BE2C (cell line): ENCODE measurements around the gene FAM13A.

ENCODE experiments used
- DNase-seq: peaks from one replicate; pipeline ENCODE4 v3.0.0-alpha.2; 2020
- H3K27me3 ChIP-seq: fragments of 250-450 bp; sonication (Bioruptor Pico); 2 replicates; pipeline ENCODE4 v1.5.1; 2020; ENCODE audit warnings: mild to moderate bottlenecking
- H3K36me3 ChIP-seq: fragments of 250-450 bp; sonication (Bioruptor Pico); 2 replicates; pipeline ENCODE4 v1.5.1; 2020; ENCODE audit warnings: mild to moderate bottlenecking
- H3K4me1 ChIP-seq: fragments of 250-450 bp; sonication (Bioruptor Pico); 2 replicates; pipeline ENCODE4 v1.5.1; 2020
- H3K4me3 ChIP-seq: 2 replicates; pipeline ENCODE4 v1.5.1; 2011; ENCODE audit warnings: low read depth, low read length
- H3K9me3 ChIP-seq: fragments of 250-450 bp; sonication (Bioruptor Pico); 2 replicates; pipeline ENCODE4 v1.5.1; 2020
- TF ChIP-seq, protein P1 (sequence below): IDR thresholded peaks from 2 replicates; pipeline ENCODE4 v1.5.1; 2012; ENCODE audit warnings: mild to moderate bottlenecking, low read depth, low read length

FAM13A gene

DNA sequence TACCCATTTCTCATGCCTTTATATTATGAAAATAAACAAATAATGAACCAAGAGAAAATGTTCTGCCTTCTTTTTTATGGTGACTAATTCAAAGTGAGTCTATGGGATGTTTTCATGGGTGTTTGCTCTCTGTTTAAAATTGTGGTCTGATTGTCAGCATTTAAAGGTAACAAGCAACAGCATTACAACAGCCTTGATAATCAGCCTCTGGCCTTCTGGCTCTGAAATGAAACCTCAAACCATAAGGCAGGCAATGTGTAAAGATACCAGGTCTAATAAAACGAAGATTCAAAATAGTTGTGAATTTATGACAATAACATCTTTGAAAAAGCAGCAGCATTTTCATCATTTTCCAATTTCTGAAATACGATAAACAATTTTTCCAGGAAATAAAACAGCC lies 63.7 kb downstream of the FAM13A start:
- peaks cover 7% of the 10 kb centered on the region for H3K4me1 ChIP-seq
- H3K36me3 ChIP-seq = peaks cover 6% of the 10 kb centered on the region; the same call in 1 of the 2 replicates
- TF ChIP-seq, protein P1, sequence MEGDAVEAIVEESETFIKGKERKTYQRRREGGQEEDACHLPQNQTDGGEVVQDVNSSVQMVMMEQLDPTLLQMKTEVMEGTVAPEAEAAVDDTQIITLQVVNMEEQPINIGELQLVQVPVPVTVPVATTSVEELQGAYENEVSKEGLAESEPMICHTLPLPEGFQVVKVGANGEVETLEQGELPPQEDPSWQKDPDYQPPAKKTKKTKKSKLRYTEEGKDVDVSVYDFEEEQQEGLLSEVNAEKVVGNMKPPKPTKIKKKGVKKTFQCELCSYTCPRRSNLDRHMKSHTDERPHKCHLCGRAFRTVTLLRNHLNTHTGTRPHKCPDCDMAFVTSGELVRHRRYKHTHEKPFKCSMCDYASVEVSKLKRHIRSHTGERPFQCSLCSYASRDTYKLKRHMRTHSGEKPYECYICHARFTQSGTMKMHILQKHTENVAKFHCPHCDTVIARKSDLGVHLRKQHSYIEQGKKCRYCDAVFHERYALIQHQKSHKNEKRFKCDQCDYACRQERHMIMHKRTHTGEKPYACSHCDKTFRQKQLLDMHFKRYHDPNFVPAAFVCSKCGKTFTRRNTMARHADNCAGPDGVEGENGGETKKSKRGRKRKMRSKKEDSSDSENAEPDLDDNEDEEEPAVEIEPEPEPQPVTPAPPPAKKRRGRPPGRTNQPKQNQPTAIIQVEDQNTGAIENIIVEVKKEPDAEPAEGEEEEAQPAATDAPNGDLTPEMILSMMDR = no peak
- DNase-seq = no peak
- no peaks in the 10 kb centered on the region for H3K27me3 ChIP-seq
- no peaks in the 10 kb centered on the region for H3K9me3 ChIP-seq
- no peak overlapping the region for H3K4me3 ChIP-seq

DNA sequence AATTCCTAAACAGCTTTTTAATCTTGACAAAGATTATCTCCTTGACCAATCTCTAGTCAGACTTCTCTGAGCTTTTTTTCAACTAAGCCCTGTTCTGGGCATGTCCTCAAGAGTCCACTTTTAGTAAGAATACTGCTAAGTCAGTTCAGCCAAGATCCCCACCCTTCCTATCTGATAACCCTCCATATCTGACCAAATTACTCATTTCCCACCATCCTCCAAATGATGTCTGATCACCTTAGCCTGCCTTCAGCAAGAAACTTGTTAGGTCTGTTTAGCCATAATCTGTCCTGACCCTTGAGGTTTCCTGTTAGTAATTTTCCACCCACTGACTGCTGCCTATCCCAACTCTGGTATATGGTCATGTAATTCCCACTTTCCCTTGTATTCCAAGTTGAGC lies 65.2 kb downstream of the FAM13A start:
- peaks cover 6% of the 10 kb centered on the region; the same call in 1 of the 2 replicates for H3K36me3 ChIP-seq
- no peak for DNase-seq
- no peak overlapping the region for H3K4me3 ChIP-seq
- peaks cover 7% of the 10 kb centered on the region for H3K4me1 ChIP-seq
- TF ChIP-seq, protein P1 = no peak
- H3K27me3 ChIP-seq = no peaks in the 10 kb centered on the region
- H3K9me3 ChIP-seq = no peaks in the 10 kb centered on the region

DNA sequence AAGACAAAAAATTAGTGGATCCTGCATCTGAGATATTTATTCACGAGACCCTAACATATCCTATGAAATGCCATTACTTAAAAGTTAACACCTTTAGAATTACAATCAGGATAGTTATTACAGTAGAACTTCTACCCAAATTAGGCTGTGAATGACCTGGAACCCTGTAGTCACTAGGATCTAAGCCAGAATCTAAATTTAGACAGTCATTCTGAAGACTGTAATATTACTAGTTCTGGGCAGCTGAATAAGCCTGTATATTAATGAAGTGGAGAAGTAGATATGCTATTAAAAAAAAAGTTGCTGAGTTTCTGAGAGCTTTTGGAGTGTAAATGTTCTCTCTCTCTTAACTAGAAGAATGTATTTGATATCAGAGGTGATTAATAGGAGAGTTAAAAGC lies 67.0 kb downstream of the FAM13A start:
- Histone ChIP-seq H3K27me3 (no peaks in the 10 kb centered on the region), H3K4me1 (peaks cover 7% of the 10 kb centered on the region), H3K9me3 (no peaks in the 10 kb centered on the region), H3K36me3 (peaks cover 6% of the 10 kb centered on the region; the same call in 1 of the 2 replicates), H3K4me3 (no peak overlapping the region)
- DNase-seq = no peak
- TF ChIP-seq, protein P1 = no peak

DNA sequence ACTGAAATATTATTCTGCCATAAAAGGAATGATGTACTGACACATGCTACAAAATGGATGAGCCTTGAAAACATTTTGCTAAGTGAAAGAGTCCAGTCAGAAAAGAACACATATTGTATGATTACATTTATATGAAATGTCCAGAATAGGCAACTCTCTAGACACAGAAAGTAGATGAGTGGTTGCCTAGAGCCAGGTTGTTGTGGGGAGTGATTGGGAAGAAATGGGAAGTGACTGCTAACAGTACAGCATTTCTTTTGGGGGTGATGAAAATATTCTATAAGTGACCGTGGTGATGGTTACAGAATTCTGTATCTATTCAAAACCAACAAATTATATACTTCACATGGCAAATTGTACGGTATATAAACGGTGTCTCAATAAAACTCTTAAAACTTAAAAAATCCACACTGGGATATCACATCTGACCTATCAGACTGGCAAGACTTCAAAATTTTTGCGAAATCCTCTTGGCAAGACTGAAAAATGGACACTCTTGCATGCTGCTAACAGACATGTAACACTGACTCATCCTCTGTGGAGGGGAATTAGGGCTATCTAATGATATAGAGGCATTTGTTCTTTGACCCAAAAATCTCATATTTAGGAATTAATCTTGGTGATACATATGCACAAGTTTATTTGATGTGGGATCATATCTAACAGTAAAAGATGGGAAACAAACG lies 71.8 kb downstream of the FAM13A start:
- peaks cover 12% of the 10 kb centered on the region; the same call in 1 of the 2 replicates for H3K4me1 ChIP-seq
- no peak overlapping the region for H3K4me3 ChIP-seq
- no peak for DNase-seq

DNA sequence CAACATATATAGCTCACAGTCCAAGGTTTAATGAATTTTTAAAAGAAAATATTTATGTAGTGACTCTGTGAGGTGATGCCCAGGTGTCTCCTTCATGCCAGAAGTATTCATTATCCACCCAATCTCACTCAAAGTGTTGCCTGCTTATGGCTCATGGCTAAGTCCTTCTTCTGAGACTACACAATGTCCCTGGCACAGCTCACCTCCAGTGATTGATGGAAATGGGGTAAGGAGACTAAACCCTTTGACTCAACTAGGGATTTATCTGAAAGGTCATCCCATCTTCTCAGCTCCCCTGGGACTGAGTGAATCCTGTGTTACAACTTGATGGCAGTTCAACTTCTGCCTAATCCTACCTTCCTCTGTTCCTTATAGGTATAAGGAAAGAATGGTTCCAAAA lies 74.2 kb downstream of the FAM13A start:
- TF ChIP-seq, protein P1 = no peak
- H3K27me3 ChIP-seq = no peaks in the 10 kb centered on the region
- H3K4me3 ChIP-seq = no peak overlapping the region
- no peaks in the 10 kb centered on the region for H3K36me3 ChIP-seq
- no peak for DNase-seq
- H3K9me3 ChIP-seq = no peaks in the 10 kb centered on the region
- H3K4me1 ChIP-seq = peaks cover 12% of the 10 kb centered on the region; the same call in 1 of the 2 replicates

More for the DNA sequence above, 71.8 kb downstream of the FAM13A start:
- Histone ChIP-seq H3K36me3 (peaks cover 6% of the 10 kb centered on the region; the same call in 1 of the 2 replicates), H3K9me3 (no peaks in the 10 kb centered on the region), H3K27me3 (no peaks in the 10 kb centered on the region)
- TF ChIP-seq, protein P1 = no peak

DNA sequence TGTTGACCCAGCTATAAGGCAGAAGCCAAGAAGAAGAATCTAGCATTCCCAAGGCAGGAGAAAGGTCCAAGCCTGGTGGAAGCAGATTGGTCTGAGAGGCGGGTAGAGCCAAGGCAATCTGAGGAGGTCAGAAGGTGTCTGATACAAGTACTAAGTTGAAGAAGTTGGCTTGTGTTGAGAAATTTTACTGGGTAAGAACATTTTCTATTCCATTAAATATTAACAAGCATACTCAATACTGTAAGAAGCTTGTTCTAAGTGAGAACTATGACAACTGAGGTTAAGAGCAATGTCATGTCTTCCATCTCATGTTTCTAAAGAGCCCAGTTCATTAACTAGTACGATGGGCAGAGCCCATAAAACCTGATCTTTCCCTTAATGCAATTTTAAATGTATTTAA lies 75.0 kb downstream of the FAM13A start:
- TF ChIP-seq, protein P1 = no peak
- H3K4me3 ChIP-seq = no peak overlapping the region
- no peaks in the 10 kb centered on the region for H3K36me3 ChIP-seq
- no peaks in the 10 kb centered on the region for H3K27me3 ChIP-seq
- H3K4me1 ChIP-seq = peaks cover 12% of the 10 kb centered on the region; the same call in 1 of the 2 replicates
- DNase-seq = no peak
- no peaks in the 10 kb centered on the region for H3K9me3 ChIP-seq
